HCT116 (cell line): ENCODE results near the gene CCSER1. TPM values are rescaled to one million over a fixed set of nuclear protein-coding genes. Genes with fewer than 3 reads are reported as not detected.

Source experiments
- ATAC-seq: fragments of 200-7000 bp; cut with Tn5 transposase; 2 replicates; pipeline ENCODE4 v1.9.1; 2020; ENCODE audit warnings: mild to moderate bottlenecking, moderate library complexity
- BruUV-seq: library from RNA; stranded (reverse); fragments of 400-500 nt; replicated peaks from 2 replicates; lab custom pipeline; 2021; lab: Mats Ljungman, UMichigan
- CTCF ChIA-PET: fragments of 300-600 bp; sonication (Branson Sonifier 250); formaldehyde crosslinking; loops from one replicate; lab custom pipeline; 2021; ENCODE audit warnings: antibody characterized with exemption; lab: Charles Lee
- POLR2A ChIA-PET: fragments of 300-600, 350-600 bp; sonication (Branson Sonifier 250); formaldehyde crosslinking; loops from one replicate; lab custom pipeline; 2021; ENCODE audit warnings: antibody characterized with exemption; lab: Charles Lee
- RAD21 ChIA-PET, 2 experiments: fragments of 300-600 bp; sonication (Branson Sonifier 250); formaldehyde crosslinking; loops; one replicate each; lab custom pipeline; 2023; ENCODE audit warnings: low total read pairs in 2 of 2; ENCODE audit not compliant: uncharacterized antibody in 2 of 2, unreplicated experiment in 2 of 2, low non-redundant PET in 1 of 2; lab: Charles Lee
- DNase-seq: peaks from one replicate; pipeline ENCODE4 v3.0.0-alpha.2; 2010; ENCODE audit warnings: low read depth, low spot score
- H2AFZ ChIP-seq: fragments of 200-600 bp; shearing (Covaris generic), sonication (generic); 2 replicates; pipeline ENCODE4 v1.6.1; 2017; ENCODE audit warnings: low read depth, mixed run types, mixed read lengths, antibody characterized with exemption, low read length; ENCODE audit not compliant: poor library complexity, severe bottlenecking
- H3K27ac ChIP-seq: 2 replicates; pipeline ENCODE4 v1.5.1; 2012; ENCODE audit warnings: low read depth, low read length
- H3K27me3 ChIP-seq: fragments of 200-600 bp; sonication (generic); 2 replicates; pipeline ENCODE4 v1.6.1; 2016; ENCODE audit warnings: mixed run types, low read length, mixed read lengths; ENCODE audit not compliant: insufficient read depth
- H3K36me3 ChIP-seq, 2 experiments: fragments of 200-500 bp in 1 of 2; fragments of 200-600 bp in 1 of 2; sonication (Bioruptor generic) in 1 of 2; sonication (generic) in 1 of 2; 2 replicates each; pipeline versions ENCODE4 v1.5.1 to v1.6.1; 2014 to 2016; ENCODE audit warnings: low read length in 2 of 2, inconsistent platforms in 1 of 2, mixed read lengths in 1 of 2, mixed run types in 1 of 2; ENCODE audit not compliant: insufficient read depth in 2 of 2, control insufficient read depth in 1 of 2
- H3K4me1 ChIP-seq, 2 experiments: fragments of 200-600 bp in 1 of 2; sonication (generic) in 1 of 2; 2 replicates each; pipeline versions ENCODE4 v1.5.1 to v1.6.1; 2012 to 2017; ENCODE audit warnings: low read length in 2 of 2, inconsistent platforms in 1 of 2, mild to moderate bottlenecking in 1 of 2, mixed read lengths in 1 of 2, mixed run types in 1 of 2, moderate library complexity in 1 of 2; ENCODE audit not compliant: insufficient read depth in 2 of 2, control insufficient read depth in 1 of 2
- H3K4me2 ChIP-seq: fragments of 200-600 bp; sonication (generic); 2 replicates; pipeline ENCODE4 v1.6.1; 2017; ENCODE audit warnings: mixed run types, low read length, mixed read lengths
- H3K4me3 ChIP-seq, 2 experiments: fragments of 200-600 bp in 1 of 2; sonication (generic) in 1 of 2; replicated peaks in 1 of 2; 2 replicates each; pipeline ENCODE4 v1.5.1; 2011 to 2016; ENCODE audit warnings: low read length in 2 of 2, control low read depth in 1 of 2, low read depth in 1 of 2, mild to moderate bottlenecking in 1 of 2, mixed read lengths in 1 of 2, mixed run types in 1 of 2
- H3K79me2 ChIP-seq: fragments of 200-600 bp; sonication (generic); 2 replicates; pipeline ENCODE4 v1.6.1; 2017; ENCODE audit warnings: mild to moderate bottlenecking, mixed run types, low read length, moderate library complexity, mixed read lengths; ENCODE audit not compliant: insufficient read depth
- H3K9ac ChIP-seq: fragments of 200-600 bp; sonication (generic); 2 replicates; pipeline ENCODE4 v1.6.1; 2016; ENCODE audit warnings: low read length, mixed read lengths
- H3K9me2 ChIP-seq: fragments of 200-600 bp; sonication (generic), shearing (Covaris generic); 2 replicates; pipeline ENCODE4 v1.6.1; 2017; ENCODE audit warnings: mixed run types, mild to moderate bottlenecking, moderate library complexity; ENCODE audit not compliant: insufficient read depth
- H3K9me3 ChIP-seq, 2 experiments: fragments of 200-500 bp in 1 of 2; fragments of 200-600 bp in 1 of 2; sonication (Bioruptor generic) in 1 of 2; sonication (generic) in 1 of 2; 2 replicates each; pipeline ENCODE4 v1.6.1; 2014 to 2017; ENCODE audit warnings: low read length in 2 of 2, mixed read lengths in 2 of 2, inconsistent platforms in 1 of 2, low read depth in 1 of 2, mild to moderate bottlenecking in 1 of 2, mixed run types in 1 of 2, moderate library complexity in 1 of 2; ENCODE audit not compliant: control insufficient read depth in 1 of 2, insufficient read depth in 1 of 2
- H4K20me1 ChIP-seq: fragments of 200-600 bp; sonication (generic), shearing (Covaris generic); 2 replicates; pipeline ENCODE4 v1.6.1; 2017; ENCODE audit warnings: mixed run types, mild to moderate bottlenecking, moderate library complexity; ENCODE audit not compliant: insufficient read depth
- EGR1 ChIP-seq: IDR thresholded peaks from 2 replicates; pipeline ENCODE4 v1.6.1; 2012; ENCODE audit warnings: low read depth
- ELF1 ChIP-seq: IDR thresholded peaks from 2 replicates; pipeline ENCODE4 v1.6.1; 2012; ENCODE audit warnings: low read depth, borderline replicate concordance
- EZH2 ChIP-seq: fragments of 200-600 bp; sonication (generic); IDR thresholded peaks from 2 replicates; pipeline ENCODE4 v1.6.1; 2017; ENCODE audit warnings: antibody characterized with exemption, mixed run types
- EZH2phosphoT487 ChIP-seq: fragments of 200-600 bp; IDR thresholded peaks from 2 replicates; pipeline ENCODE4 v1.6.1; 2018; ENCODE audit warnings: antibody characterized with exemption, borderline replicate concordance
- JUND ChIP-seq: IDR thresholded peaks from 2 replicates; pipeline ENCODE4 v1.6.1; 2012
- POLR2A ChIP-seq: IDR thresholded peaks from 2 replicates; pipeline ENCODE4 v1.7.0; 2011; ENCODE audit warnings: borderline replicate concordance; ENCODE audit not compliant: insufficient read depth, insufficient read length; ENCODE audit errors: extremely low read depth
- POLR2AphosphoS5 ChIP-seq: IDR thresholded peaks from 2 replicates; pipeline ENCODE4 v1.6.1; 2011; ENCODE audit warnings: mild to moderate bottlenecking, low read depth, low read length, moderate library complexity
- SIN3A ChIP-seq: IDR thresholded peaks from 2 replicates; pipeline ENCODE4 v1.6.1; 2012; ENCODE audit warnings: low read depth
- SP1 ChIP-seq: IDR thresholded peaks from 2 replicates; pipeline ENCODE4 v1.6.1; 2012; ENCODE audit warnings: low read depth
- SRF ChIP-seq: IDR thresholded peaks from 2 replicates; pipeline ENCODE4 v1.6.1; 2012; ENCODE audit warnings: low read depth
- TCF7L2 ChIP-seq: IDR thresholded peaks from 2 replicates; pipeline ENCODE4 v1.7.0; 2011; ENCODE audit warnings: borderline replicate concordance, inconsistent platforms; ENCODE audit not compliant: insufficient read depth, insufficient read length; ENCODE audit errors: extremely low read depth
- ZFX ChIP-seq: fragments of 450-650 bp; IDR thresholded peaks from 2 replicates; pipeline ENCODE4 v1.6.1; 2017
- ZNF274 ChIP-seq: fragments of 200-500 bp; sonication (Bioruptor generic); IDR thresholded peaks from 2 replicates; pipeline ENCODE4 v1.6.1; 2014; ENCODE audit warnings: mild to moderate bottlenecking, low read depth, low read length, inconsistent platforms
- intact Hi-C: fragments of 100-400 bp; cut with micrococcal nuclease; formaldehyde crosslinking; loops from 2 replicates; pipeline ENCODE4 v1.10.0; 2022
- total RNA-seq: library from RNA; stranded (reverse); gene quantifications from one replicate; pipeline ENCODE4 v1.2.1, GENCODE V29; 2021; ENCODE audit not compliant: unreplicated experiment
- TF ChIP-seq, protein P1 (sequence below): IDR thresholded peaks from 2 replicates; pipeline ENCODE4 v1.6.1; 2012

Gene CCSER1
- total RNA-seq, 1 experiment from 2014 or later = 6.7 TPM

GRCh38 chr4:91298824-91299223, 1171.6 kb downstream of the CCSER1 start:
- CTCF ChIA-PET = no interaction called here
- TF ChIP-seq EZH2phosphoT487 (no peak), SRF (no peak), ZFX (no peak)
- TF ChIP-seq, all 23 proteins: peak for 0

DNA sequence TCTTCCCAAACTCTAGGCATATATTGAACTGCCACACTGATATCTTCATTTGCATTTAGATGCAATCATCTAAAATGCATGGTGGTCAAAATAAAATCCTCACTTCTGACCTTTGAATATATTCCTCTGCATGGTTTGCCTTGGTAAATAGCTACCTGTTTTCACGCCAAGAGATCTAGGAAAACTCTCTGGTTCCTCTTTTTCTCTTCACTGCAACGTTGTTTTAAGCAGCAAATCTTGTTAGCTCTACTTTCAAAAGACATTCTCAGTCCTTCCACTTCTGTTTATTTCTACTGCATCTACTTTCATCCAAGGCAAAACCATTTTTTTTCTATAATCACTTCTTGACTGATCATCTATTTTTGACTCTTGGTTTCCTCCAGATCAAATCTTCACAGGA, 1174.9 kb downstream of the CCSER1 start:
- intact Hi-C loops = no loop called here
- no TSS peak for BruUV-seq
- no peak overlapping the region for H3K9ac ChIP-seq

More at GRCh38 chr4:91298824-91299223, 1171.6 kb downstream of the CCSER1 start:
- Histone ChIP-seq H3K27ac (no peak overlapping the region), H3K27me3 (no peaks in the 10 kb centered on the region), H3K36me3 (no peaks in the 10 kb centered on the region), H3K4me2 (no peak overlapping the region), H3K9ac (no peak overlapping the region), H3K79me2 (no peaks in the 10 kb centered on the region), H3K4me1 (no peaks in the 10 kb centered on the region), H4K20me1 (no peaks in the 10 kb centered on the region), H3K9me3 (no peaks in the 10 kb centered on the region), H2AFZ (no peak overlapping the region), H3K4me3 (no peak overlapping the region), H3K9me2 (no peaks in the 10 kb centered on the region)
- POLR2A ChIA-PET = no interaction called here
- RAD21 ChIA-PET = no interaction called here
- DNase-seq (no peak), ATAC-seq (no peak)
- intact Hi-C loops = no loop called here
- no TSS peak for BruUV-seq

More for the DNA sequence above, 1174.9 kb downstream of the CCSER1 start:
- Histone ChIP-seq H3K27me3 (no peaks in the 10 kb centered on the region), H3K9me3 (no peaks in the 10 kb centered on the region), H3K27ac (no peak overlapping the region), H3K4me2 (no peak overlapping the region), H3K4me1 (no peaks in the 10 kb centered on the region), H3K79me2 (no peaks in the 10 kb centered on the region), H4K20me1 (no peaks in the 10 kb centered on the region), H3K36me3 (no peaks in the 10 kb centered on the region), H3K9me2 (no peaks in the 10 kb centered on the region), H2AFZ (no peak overlapping the region), H3K4me3 (no peak overlapping the region)
- CTCF ChIA-PET = no interaction called here
- POLR2A ChIA-PET = no interaction called here
- ATAC-seq (no peak), DNase-seq (no peak)
- TF ChIP-seq SIN3A (no peak), TCF7L2 (no peak), ELF1 (no peak), POLR2AphosphoS5 (no peak), SRF (no peak), ZNF274 (no peak), POLR2A (no peak), EGR1 (no peak), EZH2 (no peak), SP1 (no peak), JUND (no peak)
- TF ChIP-seq, protein P1, sequence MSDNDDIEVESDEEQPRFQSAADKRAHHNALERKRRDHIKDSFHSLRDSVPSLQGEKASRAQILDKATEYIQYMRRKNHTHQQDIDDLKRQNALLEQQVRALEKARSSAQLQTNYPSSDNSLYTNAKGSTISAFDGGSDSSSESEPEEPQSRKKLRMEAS = no peak
- RAD21 ChIA-PET = no interaction called here
